NCI-H1930 (cell line): ENCODE measurements around the gene ZNF500.
"Not testable (repeated sequence)": the region's sequence is repeated elsewhere in the genome, so short reads cannot be mapped to it uniquely, and the experiment has no call there.

ENCODE experiments used
- DNase-seq, 2 experiments: peaks; one replicate each; lab custom pipeline; 2025; lab: John Stamatoyannopoulos, UW

The ZNF500 gene

GRCh38 chr16:4744555-4745273 lies 22.2 kb downstream of the ZNF500 start:
- no peak for DNase-seq

- no peak for DNase-seq
These were observed 23.6 kb downstream of the ZNF500 start for GRCh38 chr16:4743226-4743878.

GRCh38 chr16:4738370-4738769 lies 28.6 kb downstream of the ZNF500 start:
- DNase-seq: not testable (repeated sequence)

GRCh38 chr16:4737545-4737944 lies 29.4 kb downstream of the ZNF500 start:
- DNase-seq: no peak

- DNase-seq: no peak
These were observed 30.4 kb downstream of the ZNF500 start for GRCh38 chr16:4736546-4736945.

DNA sequence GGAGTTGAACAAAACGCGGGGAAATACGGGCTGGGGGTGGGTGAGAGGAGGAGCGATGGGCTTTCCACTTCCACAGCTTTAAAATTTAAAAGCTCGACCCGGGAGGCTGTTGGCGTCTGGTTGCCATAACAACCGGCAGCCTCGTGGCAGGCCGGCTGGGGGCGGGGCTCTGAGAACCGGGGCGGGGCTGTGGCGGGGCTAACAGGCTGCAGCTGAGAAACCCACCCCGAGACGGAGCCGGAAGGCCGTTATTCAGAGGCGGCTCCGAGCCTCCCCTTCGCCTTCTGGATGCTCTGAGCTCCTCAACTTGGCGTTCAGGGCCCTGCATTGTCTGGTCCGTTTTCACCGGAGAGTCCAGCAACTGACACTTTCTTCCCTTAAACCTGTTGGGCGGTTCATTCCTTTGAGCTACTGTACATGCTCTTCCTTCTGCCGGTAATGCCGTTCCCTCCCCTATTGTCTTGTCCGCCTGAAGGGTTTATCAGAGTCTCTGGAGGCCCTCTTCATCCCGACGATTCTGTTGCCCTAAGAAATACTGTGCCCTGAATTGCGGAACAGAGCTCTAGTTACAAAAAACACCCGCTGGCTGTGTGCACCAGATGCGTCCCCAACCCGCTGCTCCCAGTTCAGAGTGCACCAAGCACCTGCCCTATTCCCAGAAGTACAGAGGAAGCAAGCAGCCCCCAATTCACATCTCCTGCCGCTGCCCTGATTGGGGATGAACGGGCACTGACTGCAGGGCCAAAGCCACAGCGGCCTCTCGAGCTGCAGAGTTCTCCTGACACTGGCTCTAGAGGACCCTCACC lies 32.0 kb downstream of the ZNF500 start:
- DNase-seq: peak; percentile 71 to 79

- peak; percentile 93 to 95 for DNase-seq
These were observed 32.8 kb downstream of the ZNF500 start, which contains the start of the genes ANKS3 and DNAAF8 for GRCh38 chr16:4734063-4734729. Gene ANKS3 (minus strand): TSS chr16:4734271. CDS start chr16:4730149, 4,122 bp downstream. Gene DNAAF8 (plus strand): TSS chr16:4734537. CDS start chr16:4736515, 1,978 bp downstream.

GRCh38 chr16:4733747-4734062 lies 33.3 kb downstream of the ZNF500 start:
- DNase-seq: peak in 1 of 2 experiments; percentile 47

- DNase-seq: no peak
These were observed 33.7 kb downstream of the ZNF500 start for GRCh38 chr16:4733211-4733742.

DNA sequence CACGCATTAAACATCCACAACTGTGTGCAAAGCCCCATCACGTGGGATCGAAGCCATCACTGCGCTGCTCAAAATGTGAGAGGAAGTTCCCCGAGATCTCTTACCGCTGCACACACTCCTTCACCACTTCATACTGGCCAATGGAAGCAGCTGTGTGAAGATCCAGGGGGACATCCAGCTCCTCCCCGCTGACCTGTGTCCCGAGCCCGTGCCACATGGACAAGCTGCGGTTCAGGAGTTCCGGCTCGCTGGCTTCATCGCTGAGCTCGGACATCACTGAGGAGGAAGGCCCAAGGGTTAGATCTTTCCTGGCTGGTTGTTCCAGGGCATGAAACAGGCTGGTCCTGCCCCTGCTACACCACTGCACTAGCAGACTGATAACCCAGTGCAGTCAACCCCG lies 37.1 kb downstream of the ZNF500 start:
- DNase-seq: no peak

DNA sequence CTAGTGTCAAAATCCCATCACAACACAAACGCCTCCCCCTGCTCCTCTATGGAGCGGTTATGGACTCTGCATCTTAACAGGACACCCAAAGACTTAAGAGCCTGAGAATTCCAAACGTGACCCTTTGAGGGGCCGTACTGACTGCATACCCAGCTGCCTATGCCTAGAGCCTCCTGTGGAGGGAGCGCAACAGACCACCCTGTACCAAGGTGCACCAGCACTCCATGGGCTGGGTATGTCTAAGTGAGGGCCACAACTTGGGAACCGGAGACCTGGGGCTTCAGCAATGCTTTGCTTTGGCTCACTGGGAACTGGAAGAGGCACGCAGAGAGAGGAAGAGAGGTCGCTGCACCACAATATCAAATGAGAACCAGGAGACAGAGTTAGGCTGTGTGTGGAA lies 38.3 kb downstream of the ZNF500 start:
- no peak for DNase-seq

DNA sequence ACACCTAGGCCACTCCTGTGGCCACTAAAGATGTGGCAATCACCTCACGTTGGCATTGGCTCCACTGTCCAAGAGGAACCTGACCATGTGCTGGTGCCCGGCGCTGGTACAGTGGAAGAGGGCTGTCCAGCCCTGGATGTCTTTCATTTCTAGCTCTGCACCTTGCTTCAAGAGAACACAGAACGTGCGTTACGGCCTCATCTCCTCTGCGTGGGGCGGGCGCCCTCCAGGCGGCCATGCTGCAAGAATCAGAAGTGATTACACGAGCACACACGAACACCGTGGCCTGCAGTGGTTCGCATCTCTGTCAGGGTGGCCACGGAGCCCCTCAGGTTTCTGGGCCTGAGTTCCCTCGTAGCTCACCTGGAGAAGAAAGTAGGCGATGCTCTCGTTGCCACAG lies 40.3 kb downstream of the ZNF500 start:
- DNase-seq: no peak

GRCh38 chr16:4724661-4725270 lies 42.2 kb downstream of the ZNF500 start:
- no peak for DNase-seq

- no peak for DNase-seq
These were observed 43.7 kb downstream of the ZNF500 start for GRCh38 chr16:4723071-4723767.

DNA sequence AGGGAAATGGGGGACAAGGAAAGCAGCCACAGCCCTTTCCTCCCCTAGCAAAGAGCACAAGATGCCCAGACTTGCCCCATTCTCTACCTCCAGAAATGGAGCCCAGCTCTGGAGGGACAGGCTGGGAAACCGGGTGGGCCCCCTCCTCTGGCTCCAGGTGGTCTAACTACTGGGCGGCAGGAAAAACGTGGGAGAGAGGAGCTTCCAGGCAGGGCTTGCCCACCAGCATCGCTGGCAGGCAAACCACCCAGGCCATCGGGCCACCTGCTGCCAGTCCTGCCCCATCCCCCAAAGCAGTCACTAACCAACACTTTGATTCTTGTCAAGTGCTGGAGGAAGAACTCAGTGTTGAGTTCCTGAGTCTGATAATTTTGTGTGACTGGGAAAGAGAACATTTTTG lies 48.5 kb downstream of the ZNF500 start:
- DNase-seq: no peak

- DNase-seq: no peak
These were observed 52.0 kb downstream of the ZNF500 start for GRCh38 chr16:4714996-4715395.

DNA sequence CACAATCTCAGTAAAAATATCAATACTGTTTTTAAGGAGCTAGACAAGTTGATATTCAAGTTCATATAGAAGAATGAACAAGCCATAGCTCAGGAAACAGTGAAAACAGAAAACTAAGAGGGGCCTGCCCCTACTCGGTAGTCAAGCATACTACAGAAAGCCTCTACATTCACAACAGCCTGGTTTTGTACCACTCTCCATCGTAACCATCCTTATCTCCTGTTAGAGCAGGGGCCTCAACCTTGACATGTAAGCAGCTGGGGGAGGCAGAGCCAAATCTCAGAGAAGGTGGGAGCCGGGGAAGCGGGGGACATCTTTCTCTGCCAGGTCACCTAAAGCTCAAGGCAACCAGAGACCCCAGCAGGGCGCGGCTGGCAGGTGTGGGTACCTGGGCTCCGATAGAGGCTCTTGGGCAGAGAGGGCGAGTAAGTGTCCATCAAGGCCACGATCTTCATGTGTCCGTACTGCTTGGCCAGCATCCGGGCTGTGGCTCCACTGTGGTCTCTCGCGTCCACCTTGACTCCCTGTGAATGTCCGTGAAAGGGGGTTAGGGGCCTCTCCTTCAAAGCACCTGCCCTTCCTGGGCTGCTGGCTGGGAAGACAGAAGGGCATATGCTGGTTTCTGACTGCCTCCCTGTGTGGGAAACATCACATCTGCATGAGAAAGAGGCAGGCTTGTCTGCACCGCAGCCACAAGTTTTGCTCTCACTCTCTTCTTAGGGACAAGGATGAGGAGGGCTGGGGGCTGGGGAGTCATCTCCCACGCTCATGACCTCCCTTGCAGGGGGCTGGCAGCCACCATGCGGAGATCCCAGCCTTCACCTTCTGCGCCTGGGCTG lies 53.1 kb downstream of the ZNF500 start:
- no peak for DNase-seq

- DNase-seq: no peak
These were observed 57.5 kb downstream of the ZNF500 start for GRCh38 chr16:4709481-4709880.

DNA sequence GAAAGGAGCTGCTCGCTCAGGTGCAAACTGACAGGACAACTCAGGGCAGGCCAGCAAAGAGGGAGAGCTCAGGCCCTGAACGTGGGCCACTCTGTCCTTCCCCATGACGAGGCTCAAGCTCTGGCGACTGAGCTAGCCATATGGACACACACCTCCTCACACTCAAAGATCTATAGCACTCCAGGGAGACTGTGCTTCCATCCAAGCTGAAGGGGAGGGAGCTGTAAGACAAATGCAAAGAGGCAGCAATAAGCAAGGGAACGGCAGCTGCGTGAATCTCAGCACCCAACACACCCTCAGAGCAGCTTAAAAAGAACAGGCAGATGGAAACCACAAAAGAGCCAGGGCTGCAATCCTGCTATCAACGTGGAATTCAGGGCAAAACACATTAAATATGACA lies 60.1 kb downstream of the ZNF500 start:
- DNase-seq: no peak

- no peak for DNase-seq
These were observed 62.0 kb downstream of the ZNF500 start for GRCh38 chr16:4704913-4705312.
